Measurements from ENCODE around the gene COL15A1. TPM values are rescaled to one million over a fixed set of nuclear protein-coding genes. Genes with fewer than 3 reads are reported as not detected.
"Not testable (repeated sequence)": the region's sequence is repeated elsewhere in the genome, so short reads cannot be mapped to it uniquely, and the experiment has no call there.

COL15A1 gene
- total RNA-seq, 6 experiments from 2014 or later: 0.20 to 0.50 (median 0.32) TPM

- no peak for DNase-seq
- peaks cover 6% of the 10 kb centered on the region for H3K27me3 Mint-ChIP-seq (ENCODE audit: insufficient read depth)
- H3K36me3 Mint-ChIP-seq (ENCODE audit: low read depth): no peaks in the 10 kb centered on the region
- TF ChIP-seq CTCF (IDR thresholded peaks at IDR 0.05): no peak
- H3K27ac Mint-ChIP-seq: no peak overlapping the region
- no peaks in the 10 kb centered on the region for H3K9me3 Mint-ChIP-seq
- no peak overlapping the region for H3K4me3 Mint-ChIP-seq
- H3K4me1 Mint-ChIP-seq (ENCODE audit: low read depth): peaks cover 27% of the 10 kb centered on the region
Observed at GRCh38 chr9:98909935-98910334, 33.8 kb upstream of the COL15A1 start.

- no peaks in the 10 kb centered on the region for H3K9me3 Mint-ChIP-seq
- DNase-seq: no peak
- no peak overlapping the region for H3K27ac Mint-ChIP-seq
- no peak for TF ChIP-seq CTCF (IDR thresholded peaks at IDR 0.05)
- peaks cover 27% of the 10 kb centered on the region for H3K4me1 Mint-ChIP-seq (ENCODE audit: low read depth)
- no peak overlapping the region for H3K4me3 Mint-ChIP-seq
- no peaks in the 10 kb centered on the region for H3K36me3 Mint-ChIP-seq (ENCODE audit: low read depth)
- H3K27me3 Mint-ChIP-seq (ENCODE audit: insufficient read depth): peaks cover 6% of the 10 kb centered on the region
Observed at GRCh38 chr9:98911042-98911441, 32.7 kb upstream of the COL15A1 start.

- not testable (repeated sequence) for H3K4me3 Mint-ChIP-seq; H3K36me3 Mint-ChIP-seq (ENCODE audit: low read depth); H3K9me3 Mint-ChIP-seq; H3K27me3 Mint-ChIP-seq (ENCODE audit: insufficient read depth); H3K27ac Mint-ChIP-seq; DNase-seq
- peaks cover 21% of the 10 kb centered on the region for H3K4me1 Mint-ChIP-seq (ENCODE audit: low read depth)
Observed at GRCh38 chr9:98911738-98912137, 32.0 kb upstream of the COL15A1 start.

- H3K27ac Mint-ChIP-seq: no peak overlapping the region
- DNase-seq: no peak
- no peak overlapping the region for H3K4me3 Mint-ChIP-seq
- H3K9me3 Mint-ChIP-seq: no peaks in the 10 kb centered on the region
- H3K4me1 Mint-ChIP-seq (ENCODE audit: low read depth): peaks cover 15% of the 10 kb centered on the region
- H3K36me3 Mint-ChIP-seq (ENCODE audit: low read depth): no peaks in the 10 kb centered on the region
- peaks cover 5% of the 10 kb centered on the region for H3K27me3 Mint-ChIP-seq (ENCODE audit: insufficient read depth)
- no peak for TF ChIP-seq CTCF (IDR thresholded peaks at IDR 0.05)
Observed at GRCh38 chr9:98912450-98912849, 31.3 kb upstream of the COL15A1 start.

GRCh38 chr9:98913044-98913443 lies 30.7 kb upstream of the COL15A1 start:
- Mint-ChIP-seq H3K27me3 (ENCODE audit: insufficient read depth) (peaks cover 6% of the 10 kb centered on the region), H3K36me3 (ENCODE audit: low read depth) (no peaks in the 10 kb centered on the region), H3K9me3 (no peaks in the 10 kb centered on the region), H3K4me3 (no peak overlapping the region), H3K27ac (no peak overlapping the region), H3K4me1 (ENCODE audit: low read depth) (peaks cover 19% of the 10 kb centered on the region)
- DNase-seq: no peak
- TF ChIP-seq CTCF (IDR thresholded peaks at IDR 0.05): no peak

- no peak for TF ChIP-seq CTCF (IDR thresholded peaks at IDR 0.05)
- H3K27me3 Mint-ChIP-seq (ENCODE audit: insufficient read depth): peaks cover 6% of the 10 kb centered on the region
- no peak overlapping the region for H3K4me3 Mint-ChIP-seq
- no peaks in the 10 kb centered on the region for H3K9me3 Mint-ChIP-seq
- H3K36me3 Mint-ChIP-seq (ENCODE audit: low read depth): no peaks in the 10 kb centered on the region
- H3K4me1 Mint-ChIP-seq (ENCODE audit: low read depth): peaks cover 13% of the 10 kb centered on the region
- no peak overlapping the region for H3K27ac Mint-ChIP-seq
- DNase-seq: no peak
Observed at GRCh38 chr9:98913705-98914104, 30.0 kb upstream of the COL15A1 start.
